8988T (cell line): ENCODE data around the gene TBX4.

Experiments used
- DNase-seq: peaks from one replicate; pipeline ENCODE4 v3.0.0; 2011

The TBX4 gene

DNA sequence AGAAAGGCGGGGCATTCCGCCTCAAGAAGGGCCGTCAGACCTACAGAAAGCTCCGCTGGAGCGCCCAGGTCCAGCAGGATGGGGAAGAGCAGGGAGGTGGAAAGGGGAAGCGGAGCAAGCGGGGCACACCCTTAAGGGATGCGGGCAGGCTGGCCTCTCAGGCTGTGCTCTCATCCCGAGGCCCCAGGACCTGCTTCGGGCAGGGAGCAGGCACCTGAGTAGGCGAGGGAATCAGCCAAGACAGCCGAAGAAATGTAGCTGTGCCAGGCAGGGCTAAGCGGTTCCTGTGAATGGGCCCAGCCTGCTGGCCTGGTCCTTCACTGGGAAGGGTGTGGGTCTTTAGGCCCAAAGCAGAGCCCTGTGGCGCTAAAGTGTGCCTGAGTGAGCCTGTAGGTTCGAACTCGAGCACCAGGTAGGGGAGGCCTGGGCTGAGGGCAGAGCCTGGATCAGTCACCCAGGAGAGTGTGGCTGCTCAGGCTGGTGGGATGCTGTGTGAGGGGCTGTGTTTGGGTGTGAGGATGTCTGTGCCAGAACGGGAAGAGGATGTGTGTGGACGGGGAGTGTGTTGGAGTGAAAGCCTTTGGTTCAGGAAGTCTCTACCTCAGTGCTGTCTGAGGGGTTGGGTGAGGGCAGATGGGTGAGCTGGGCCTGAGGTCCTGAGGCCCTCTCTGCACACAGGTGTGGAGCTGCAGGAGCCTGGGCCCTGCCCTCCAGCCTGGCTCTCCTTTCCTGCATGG lies 3.3 kb downstream of the TBX4 start:
- no peak for DNase-seq

DNA sequence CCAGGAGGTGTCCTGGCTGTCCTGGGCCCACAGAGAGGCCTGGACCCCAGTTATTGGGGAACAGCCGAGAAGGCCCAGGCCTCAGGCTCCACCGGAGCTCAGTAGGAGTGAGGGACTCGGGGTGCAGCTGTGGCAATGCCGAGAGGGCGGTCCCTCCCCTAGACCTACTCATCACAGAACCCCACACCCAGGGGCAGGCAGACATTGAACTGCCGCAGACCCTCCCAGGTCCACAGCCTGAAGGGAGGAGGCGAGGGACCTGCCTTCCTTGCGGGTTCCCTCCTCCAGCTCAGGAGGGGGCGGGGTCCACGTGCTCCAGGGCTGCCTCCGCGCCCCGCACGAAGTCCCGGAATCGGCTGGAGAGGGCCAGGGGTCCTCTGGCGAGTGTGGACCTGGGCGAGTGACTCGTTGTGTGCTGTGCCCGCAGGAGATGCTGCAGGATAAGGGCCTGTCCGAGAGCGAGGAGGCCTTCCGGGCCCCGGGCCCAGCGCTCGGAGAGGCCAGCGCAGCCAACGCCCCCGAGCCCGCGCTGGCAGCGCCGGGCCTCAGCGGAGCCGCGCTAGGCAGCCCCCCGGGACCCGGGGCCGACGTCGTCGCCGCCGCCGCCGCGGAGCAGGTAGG lies 3.9 kb downstream of the TBX4 start:
- no peak for DNase-seq

DNA sequence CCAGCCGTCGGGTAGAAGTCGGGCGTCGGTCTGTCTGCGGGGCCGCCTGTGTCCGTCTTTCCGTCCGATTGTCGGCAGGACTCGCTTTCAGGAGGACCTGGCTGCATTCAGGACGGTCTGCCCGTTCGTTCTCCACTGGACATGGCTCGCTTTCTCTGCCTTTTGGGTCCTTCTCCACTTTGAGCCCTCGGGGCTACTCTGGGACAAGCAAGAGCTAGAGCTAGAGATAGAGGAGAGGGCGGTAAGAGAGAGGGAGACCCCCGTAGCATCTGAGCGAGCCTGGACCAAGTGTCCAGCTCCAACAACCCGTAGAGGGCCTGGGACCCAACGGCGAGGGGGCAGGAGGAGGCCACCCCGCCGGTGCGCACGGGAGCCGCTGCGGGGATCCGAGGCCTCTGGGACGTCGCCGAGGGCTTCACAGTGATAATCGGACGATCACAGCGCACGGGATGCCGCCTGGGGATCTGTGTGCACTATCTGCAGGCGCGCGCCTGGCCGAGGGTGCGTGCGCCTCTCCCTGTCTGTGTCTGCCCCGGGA lies 4.5 kb downstream of the TBX4 start:
- no peak for DNase-seq

DNA sequence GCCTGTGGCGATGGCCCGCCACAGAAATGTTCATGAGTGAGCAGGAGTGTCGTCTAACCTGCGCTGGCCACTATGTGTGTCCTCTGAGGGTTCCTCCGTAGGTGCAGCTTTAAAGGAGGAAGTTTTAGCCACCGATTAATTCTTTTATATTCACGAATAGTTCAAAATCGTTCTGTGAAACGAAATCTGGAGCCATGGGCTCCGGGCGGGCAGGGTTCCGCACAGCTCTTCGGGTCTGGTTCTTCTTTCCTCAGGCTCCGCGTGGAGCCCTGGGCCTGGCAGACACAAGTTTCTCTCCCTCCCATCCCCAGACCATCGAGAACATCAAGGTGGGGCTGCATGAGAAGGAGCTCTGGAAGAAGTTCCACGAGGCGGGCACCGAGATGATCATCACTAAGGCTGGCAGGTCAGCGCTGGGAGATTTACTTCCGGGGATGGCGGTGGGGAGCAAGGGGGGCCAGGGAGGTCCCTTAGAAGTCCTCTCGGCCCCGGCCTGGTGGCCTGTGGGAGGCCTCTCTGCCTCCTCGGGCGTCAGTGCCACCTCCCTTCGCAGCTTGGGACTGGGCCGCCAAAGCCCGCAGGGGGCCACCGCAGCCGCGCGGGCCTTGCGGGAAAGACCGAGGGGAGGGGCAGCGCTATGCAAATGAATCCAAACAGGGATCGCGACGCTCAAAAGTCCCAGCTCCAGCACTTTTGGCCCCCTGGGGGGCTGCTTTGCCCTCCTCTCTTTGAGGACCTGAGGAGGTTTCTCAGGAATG lies 5.2 kb downstream of the TBX4 start:
- DNase-seq, result no peak

DNA sequence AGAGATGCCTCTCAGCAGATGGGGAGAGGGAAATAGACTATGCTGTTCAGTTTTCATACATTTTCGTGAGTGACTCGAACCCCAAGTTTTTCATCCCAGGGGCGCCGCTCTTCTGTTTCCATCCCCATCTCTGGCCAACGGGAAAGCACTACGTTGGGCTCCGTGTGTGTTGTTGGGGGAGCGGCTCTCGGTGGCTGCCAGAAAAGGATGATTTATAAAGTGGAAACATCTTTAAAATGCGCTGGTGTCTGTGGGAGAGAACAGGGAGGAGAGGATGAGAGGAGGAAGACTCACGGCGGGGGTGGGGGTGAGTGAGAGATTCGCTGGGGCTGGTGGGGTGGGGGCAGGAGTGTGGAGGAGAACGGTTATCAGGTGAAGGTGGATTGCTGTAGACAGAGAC lies 5.8 kb downstream of the TBX4 start:
- DNase-seq, result no peak

DNA sequence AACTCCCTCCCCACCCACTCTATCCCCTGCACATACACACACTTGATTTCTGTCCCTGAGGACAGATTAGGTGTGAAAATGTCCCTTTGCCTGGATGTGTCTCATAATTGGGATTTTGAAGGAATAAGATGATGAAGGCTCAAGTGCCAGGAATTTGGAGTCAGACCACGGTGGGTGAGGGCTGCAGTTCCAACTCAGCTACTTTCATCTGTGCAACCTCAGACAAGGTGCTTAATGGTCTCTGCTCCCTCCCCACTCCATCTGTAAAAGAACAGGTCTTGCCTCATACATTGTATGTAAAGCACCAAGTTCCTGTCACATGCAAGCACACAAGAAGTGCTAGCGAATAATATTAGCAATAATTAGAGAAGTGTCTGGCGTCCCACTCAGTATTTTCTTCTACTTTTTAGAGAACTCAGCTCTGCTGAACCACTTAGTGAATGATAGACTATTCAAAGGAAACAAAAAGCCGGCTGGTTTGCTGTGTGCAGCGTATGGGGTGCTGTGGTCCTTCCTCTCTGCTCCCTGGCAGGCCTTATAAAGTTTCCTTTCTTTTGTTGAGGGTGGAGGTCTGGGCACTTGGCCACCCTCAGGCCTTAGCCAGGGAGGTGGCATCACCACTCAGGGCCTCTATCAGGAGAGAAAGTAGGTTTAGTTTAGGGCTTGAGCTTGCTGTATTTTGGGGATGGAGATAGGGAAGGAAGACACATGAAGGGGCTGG lies 6.4 kb downstream of the TBX4 start:
- DNase-seq, result no peak

DNA sequence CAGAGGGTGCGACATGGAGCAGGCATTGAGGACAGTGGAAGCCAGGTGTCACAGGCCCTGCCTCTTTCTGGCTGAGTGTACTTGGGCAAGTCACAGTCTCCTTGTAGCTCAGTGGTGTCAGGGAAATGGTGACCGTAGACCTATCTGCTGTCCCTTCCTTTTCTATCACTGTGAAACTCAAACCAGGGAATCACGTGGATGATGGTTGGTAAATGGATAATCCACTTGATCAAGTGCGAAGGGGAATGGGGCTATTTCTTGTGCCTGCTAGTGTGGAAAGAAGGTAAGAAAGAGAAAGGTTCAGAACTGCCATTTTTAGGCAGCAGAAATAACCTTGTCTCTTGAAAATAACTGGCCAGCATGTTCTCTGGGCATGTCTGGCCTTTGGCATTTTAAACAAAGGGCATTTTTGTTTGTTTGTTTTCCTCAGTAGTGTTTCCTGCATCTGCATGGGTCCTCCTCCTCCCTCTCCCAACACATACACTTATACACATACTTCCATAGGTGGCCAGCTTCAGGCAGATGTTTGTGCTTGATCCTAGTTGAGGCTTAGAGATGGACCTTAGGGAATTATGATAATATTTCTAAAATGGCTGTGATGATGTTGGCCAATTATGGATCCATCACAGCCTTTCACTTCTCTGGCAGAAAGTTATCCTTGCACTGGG lies 7.1 kb downstream of the TBX4 start:
- DNase-seq, result no peak

DNA sequence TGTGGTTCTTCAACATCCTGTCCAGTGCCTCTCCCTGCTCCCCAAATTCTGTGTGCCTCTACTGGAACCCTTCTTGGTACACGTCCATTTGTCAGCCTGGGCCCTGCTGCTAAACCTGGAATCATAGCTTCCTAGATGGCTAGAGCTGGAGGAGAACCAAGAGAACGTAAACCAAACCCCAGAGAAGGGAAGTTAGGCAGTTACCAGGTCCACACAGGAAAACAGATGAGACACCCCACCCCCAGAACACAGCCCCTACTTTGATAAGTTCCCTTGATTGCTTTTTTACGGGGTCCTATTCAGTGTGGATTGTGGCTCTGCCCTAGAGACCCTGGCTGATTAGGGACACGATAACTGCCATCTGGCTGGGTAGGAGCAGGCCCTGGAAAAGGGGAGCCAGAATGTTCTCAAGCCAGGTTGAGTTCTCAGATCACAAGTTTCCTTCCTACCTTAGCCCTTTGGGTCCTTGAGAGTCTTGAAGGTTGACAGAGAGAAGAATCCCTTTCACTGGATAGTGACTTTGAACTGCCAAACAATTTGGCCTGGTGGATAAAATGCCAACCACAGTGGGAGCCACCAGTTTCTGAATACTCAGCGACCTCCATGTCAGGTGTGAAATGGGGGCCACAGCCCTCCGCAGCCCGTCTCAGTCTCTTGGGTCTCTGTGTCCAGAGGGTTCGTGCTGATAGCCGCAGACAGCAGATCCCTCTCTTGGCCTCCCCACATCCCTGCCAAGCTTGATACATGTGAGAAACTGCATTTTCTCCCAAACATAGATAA lies 7.9 kb downstream of the TBX4 start:
- DNase-seq, result no peak

DNA sequence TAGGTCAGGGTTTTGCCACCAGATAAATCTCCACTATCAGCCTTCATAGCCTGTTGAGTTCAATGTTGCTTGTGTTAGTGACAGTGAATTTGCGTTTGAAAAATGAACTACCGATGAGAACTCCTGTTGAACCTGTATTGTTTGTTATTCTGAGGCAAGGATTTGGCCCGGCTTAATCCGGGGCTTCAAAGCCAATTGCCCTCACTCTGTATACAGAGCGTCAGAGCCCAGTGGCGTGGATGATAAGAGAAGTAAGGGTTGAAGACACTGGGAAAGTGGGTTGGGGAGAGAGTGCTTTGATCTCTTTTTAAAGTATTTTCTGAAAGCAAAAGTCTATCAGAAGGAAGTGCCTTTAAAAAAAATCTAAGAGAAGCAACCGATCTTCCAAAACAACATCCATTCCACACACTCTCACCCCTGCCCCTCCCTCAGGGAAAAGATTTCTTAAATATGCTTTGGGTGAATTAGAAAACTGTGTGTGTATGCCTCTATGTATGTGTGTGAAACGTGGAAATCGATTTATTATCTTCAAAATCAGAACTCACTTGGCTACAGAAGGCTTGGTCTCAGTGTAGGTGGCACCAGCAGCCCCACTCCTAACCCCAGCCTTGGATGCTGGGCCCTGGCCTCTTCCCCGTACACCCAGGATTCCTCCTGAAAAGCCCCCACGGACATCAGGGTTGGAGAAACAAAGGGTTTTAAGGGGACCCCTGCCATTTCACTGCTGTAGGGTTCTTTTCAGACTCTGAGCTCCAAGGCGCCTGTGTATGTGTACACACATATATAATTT lies 8.8 kb downstream of the TBX4 start:
- no peak for DNase-seq

DNA sequence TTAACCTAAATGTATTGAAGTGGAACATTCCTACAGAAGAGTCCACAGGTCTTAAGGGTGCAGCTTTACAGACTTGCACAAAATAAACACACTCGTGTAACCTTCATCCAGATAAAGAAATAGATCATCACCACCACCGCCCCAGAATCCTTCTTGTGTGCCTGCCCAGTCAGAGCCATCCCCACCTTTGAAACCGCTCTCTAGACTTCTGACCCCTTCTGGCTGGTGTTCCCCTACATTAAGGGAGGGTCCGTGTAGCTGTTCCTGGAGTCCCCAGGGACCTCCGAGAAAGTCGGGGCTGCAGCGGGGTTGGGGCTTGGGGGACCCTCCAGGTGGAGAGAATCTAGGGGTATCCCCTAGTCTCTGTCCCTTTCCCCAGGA lies 9.4 kb downstream of the TBX4 start:
- DNase-seq, result no peak

DNA sequence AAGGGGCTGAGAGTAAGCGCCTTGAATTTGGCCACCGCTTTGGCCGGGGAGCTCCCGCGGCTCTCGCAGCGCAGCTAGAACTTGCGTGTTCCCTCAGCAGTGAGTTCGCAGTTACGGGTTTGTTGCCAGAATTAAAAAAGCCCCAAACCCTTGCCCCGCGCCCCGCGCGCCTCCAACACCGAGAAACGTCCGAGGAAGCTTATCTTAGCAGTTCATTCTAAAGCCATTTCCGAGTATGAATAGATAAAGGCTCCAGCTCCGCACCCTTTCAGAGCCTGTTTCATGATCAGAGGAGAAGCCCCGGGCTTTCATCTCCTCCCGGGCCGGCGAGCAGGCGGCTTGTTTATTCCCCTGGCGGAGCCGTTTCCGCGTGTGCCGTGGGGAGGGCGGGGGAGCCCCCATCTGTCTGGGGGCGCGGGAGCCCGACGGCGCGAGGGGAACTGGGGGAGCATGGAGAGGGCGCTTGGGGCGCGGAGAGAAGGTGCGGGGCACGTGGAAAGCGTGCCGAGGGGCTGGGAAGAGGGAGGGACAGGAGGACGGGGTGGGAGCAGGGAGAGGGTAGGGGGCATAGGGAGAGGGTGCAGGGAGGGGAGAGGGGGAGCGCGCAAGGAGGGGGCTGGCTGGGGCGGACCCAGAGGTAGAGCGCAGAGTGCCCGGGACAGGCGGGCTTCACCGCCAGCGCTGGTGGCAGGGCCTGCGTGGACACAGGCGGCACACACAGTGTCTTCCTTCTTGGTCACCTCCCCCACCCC lies 9.9 kb downstream of the TBX4 start:
- DNase-seq, result no peak

DNA sequence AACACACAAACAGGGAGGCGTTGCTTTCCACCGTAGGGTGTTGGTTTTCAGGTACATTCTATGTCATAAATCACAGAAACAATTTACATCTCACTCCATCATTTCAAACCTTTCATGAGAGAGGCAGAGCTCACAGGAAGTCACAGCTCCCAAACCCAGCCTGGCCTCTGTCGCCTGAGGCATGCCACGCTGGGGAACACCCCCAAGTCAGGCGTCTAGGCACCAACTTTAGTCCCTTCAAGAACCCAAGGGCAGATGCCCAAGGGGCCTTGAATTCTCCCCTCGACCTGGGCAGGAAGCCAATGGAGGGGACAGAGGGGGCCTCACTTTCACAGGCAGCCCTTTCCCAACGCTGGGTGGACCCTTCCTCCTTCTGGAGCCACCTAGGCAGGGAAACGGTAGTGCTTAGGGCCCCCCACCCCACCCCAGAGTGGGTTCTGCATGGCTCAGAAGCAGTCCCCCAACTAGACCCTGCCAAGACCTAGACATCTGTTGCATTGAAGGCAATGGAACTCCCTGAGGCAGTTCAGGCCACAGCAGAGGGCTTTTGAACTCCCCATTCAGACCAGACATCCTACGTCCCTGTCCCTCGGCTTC lies 10.6 kb downstream of the TBX4 start:
- no peak for DNase-seq

DNA sequence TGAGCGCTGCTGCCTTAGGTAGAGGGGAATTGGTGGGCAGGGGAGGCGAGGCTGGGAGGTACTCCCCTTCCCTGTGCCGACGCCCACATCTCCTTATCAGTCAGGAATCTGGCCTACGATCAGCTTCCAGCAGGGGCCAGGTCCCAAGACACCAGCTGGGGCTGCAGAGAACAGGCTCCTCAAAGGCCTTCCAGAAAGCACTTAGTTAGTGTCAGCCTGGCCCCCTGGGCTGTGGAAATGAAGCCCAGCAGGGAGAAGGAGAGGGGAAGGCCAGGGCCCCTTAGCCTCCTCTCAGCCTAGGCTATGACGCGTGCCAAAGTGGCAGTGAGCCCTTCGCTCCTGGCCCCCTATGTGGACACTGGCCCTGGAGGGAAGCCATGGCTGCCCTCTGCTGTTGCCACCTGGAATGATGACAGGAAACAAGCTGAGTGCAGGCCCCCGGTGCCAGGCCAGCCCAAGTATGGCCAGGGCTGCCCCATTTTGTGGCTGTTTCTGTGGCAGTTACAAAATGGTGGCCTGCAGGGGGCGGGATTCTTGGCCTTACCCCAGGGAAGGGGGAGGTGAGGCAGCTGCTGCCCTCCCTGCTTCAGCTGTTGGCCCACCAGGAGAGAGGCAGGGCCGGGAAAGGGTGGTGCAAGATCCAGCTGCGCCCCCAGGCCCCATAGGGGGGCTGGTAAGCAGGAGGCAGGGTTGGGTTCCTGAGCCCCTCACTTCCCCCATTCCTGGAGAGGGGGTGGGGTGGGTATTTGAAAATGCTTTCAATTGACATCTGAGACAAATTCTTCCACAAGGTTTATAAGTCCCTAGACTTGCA lies 11.3 kb downstream of the TBX4 start:
- DNase-seq, result no peak

DNA sequence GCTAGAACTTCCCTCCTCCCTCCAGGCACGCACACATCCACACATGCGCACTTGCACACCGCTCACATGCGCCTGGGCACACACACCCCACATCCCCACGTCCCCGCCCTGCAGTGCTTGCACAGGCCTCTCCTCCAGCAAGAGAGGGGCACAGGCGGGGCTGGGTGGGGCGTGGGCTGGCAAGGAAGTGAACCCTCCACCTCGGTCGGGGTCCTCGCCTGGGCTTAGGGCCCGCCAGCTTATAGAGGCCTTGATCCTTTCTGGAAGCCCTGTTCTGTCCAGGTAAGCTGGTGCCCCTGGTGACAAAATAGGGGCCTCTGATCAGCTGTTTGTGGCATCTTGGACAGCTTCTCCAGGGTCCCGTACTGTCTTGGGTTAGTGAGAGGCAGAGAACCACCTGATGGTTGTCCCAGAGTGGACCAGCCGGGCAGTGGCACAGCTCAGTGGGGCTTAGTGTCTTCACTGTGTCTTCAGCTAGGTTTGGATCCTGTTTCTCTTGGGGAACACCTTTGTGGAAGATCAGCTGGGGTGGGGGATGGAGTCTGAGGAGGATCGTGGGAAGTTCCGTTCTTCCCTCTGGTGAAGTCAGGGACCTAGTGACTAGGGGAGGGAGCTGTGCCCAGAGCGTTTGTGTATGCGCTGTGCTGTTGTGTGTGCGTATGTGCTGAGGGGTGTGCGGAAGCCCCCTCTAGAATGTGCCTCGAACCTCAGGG lies 12.1 kb downstream of the TBX4 start:
- no peak for DNase-seq

DNA sequence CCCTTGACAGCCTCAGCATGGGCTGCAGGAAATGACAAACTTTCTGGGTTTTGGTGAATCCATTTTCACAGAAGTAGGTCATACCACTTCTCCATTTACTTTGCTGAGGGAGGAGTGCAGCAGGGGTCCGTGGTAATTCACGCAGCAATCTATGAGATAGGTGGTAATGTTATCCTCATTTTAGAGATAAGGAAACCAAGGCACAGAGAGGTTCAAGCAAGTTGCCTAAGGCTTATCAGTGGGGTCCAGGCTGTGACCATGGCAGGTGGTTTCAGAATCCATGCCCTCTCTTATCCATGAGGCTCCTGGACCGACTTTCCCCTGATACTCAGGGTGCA lies 12.6 kb downstream of the TBX4 start:
- no peak for DNase-seq

DNA sequence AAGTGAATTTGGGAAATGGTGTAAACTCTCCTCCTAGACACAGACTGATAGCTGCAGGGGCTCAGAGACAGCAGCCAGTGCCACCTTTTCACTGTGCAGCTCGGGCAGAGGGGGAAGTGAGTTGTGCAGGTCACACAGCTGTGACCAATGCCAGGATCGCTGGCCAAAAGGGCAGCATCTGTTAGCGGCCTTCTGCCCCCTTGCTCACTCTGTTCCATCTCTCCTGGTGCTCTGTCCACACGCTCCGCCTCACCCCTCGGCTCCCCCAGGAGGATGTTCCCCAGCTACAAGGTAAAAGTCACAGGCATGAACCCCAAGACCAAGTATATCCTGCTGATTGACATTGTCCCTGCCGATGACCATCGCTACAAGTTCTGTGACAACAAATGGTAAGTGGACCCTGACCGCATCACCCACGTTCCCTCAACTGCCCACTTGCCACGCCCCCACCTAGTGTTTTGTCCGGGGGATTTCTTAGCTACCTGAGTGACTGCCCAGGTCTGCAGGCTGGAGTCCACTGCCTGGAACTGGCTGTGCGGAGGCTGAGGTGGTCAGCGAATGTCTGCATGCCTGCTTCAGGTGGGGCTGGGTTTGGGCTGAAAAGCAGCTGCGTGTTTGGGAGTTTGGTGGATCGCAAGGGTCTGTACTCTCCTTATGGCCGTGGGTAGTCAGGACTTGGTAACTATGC lies 13.5 kb downstream of the TBX4 start:
- DNase-seq, result no peak

DNA sequence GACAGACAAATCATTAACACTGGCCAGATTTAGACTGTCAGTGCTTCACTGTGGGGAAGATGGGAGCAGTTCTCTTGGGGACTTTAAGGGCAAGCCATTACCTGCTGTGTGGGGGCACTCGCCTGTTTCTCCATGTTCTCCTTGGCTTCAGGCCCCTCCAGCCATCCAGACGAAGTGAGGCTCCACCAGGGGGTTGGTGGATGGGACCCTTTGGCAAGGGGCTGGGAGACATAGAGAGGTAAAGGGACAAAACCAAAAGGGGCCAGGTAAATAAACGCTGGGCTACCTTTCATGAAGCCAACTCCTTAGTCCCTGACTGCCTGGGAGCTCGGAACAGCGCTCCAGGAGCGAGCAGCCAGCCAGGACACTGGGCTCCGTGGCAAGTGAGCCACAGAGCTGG lies 14.0 kb downstream of the TBX4 start:
- DNase-seq, result no peak
